ENCODE results near the gene CCDC160. TPM values are rescaled to one million over a fixed set of nuclear protein-coding genes. Genes with fewer than 3 reads are reported as not detected.

CCDC160 gene
- total and polyA plus RNA-seq, 2 of the 4 experiments (the other 2 are of a cell fraction): not detected

GRCh38 chrX:134255555-134255954 lies 18.6 kb downstream of the CCDC160 start:
- no peak for DNase-seq
- no peak overlapping the region for H3K27ac ChIP-seq (ENCODE audit: insufficient read depth, low read length)
- no peak overlapping the region for H2BK15ac ChIP-seq (ENCODE audit: low read depth, low read length)
- H3K4me1 ChIP-seq (ENCODE audit: control insufficient read depth, insufficient read depth, low read length): no peaks in the 10 kb centered on the region
- H3K36me3 ChIP-seq (ENCODE audit: control insufficient read depth, insufficient read depth, low read length): no peaks in the 10 kb centered on the region
- H3K79me1 ChIP-seq (ENCODE audit: low read depth in 1 of 2, low read length in 2 of 2): no peaks in the 10 kb centered on the region
- no peak overlapping the region for H3K18ac ChIP-seq (ENCODE audit: low read depth, low read length)
- no CpG with 5 or more reads among the region's 5 CpGs for WGBS, 2 experiments (ENCODE audit: extremely low coverage in 2 of 2, insufficient read length in 1 of 2)
- no peak overlapping the region for H2AK5ac ChIP-seq (ENCODE audit: low read depth, low read length)
- in situ Hi-C loops (cut with MboI; ENCODE audit: low sequenced_read_pairs): no loop called here
- H2BK5ac ChIP-seq (ENCODE audit: low read depth, low read length, poor library complexity, severe bottlenecking): no peak overlapping the region
- H3K23ac ChIP-seq (ENCODE audit: low read depth, low read length): no peak overlapping the region
- ChIA-PET CTCF (interaction anchor here (0.6 kb wide), 1 partner anchor 122 kb away, joined by 3 read pairs; no protein-coding TSS in a partner anchor), POLR2A (ENCODE audit: unreplicated experiment) (no interaction called here)
- H3K27me3 ChIP-seq (ENCODE audit: control insufficient read depth, insufficient read depth, low read length): peaks cover 3% of the 10 kb centered on the region; the same call in 1 of the 2 replicates
- no peaks in the 10 kb centered on the region for H3K9me1 ChIP-seq (ENCODE audit: insufficient read depth, low read length)
- H4K5ac ChIP-seq (ENCODE audit: low read depth, low read length): no peak overlapping the region
- no peak overlapping the region for H4K91ac ChIP-seq (ENCODE audit: insufficient read depth, low read depth, low read length)
- no peak overlapping the region for H3K56ac ChIP-seq (ENCODE audit: extremely low read depth, insufficient read depth, low read length)
- H2AFZ ChIP-seq (replicated peaks; ENCODE audit: low read length, poor library complexity): no peak overlapping the region
- no peak overlapping the region for H3K4me2 ChIP-seq (ENCODE audit: low read depth, low read length)
- no peak overlapping the region for H3K9ac ChIP-seq (ENCODE audit: low read depth, low read length)
- H4K20me1 ChIP-seq (ENCODE audit: insufficient read depth, low read length): no peaks in the 10 kb centered on the region
- no peak for ATAC-seq (ENCODE audit: low read depth)
- H2AK9ac ChIP-seq (replicated peaks; ENCODE audit: low read depth, low read length, poor library complexity): no peak overlapping the region
- intact Hi-C loops (cut with micrococcal nuclease): no loop called here
- H3K14ac ChIP-seq (replicated peaks; ENCODE audit: low read depth, low read length): no peak overlapping the region
- no peak overlapping the region for H2BK120ac ChIP-seq (ENCODE audit: low read depth, low read length)
- BruUV-seq (replicated peaks): no TSS peak
- dilution Hi-C loops (cut with HindIII; ENCODE audit: low sequenced_read_pairs, unreplicated experiment): no loop called here
- no peaks in the 10 kb centered on the region for H3K9me3 ChIP-seq (ENCODE audit: control insufficient read depth, insufficient read depth, low read length)
- H2BK20ac ChIP-seq (ENCODE audit: low read depth, low read length): no peak overlapping the region
- H4K8ac ChIP-seq (ENCODE audit: low read depth in 2 of 2, low read length in 2 of 2): no peak overlapping the region
- no peak overlapping the region for H3K4ac ChIP-seq (ENCODE audit: low read depth, low read length)
- H3K4me3 ChIP-seq (ENCODE audit: insufficient read depth, low read depth, low read length): no peak overlapping the region
- no peak for TF ChIP-seq RAD21 (IDR thresholded peaks at IDR 0.05; ENCODE audit: low read length)
- TF ChIP-seq CEBPB (IDR thresholded peaks at IDR 0.05; ENCODE audit: low read depth, low read length): no peak
- TF ChIP-seq USF2 (IDR thresholded peaks at IDR 0.05; ENCODE audit: low read depth, low read length): no peak
- no peak for TF ChIP-seq BHLHE40 (IDR thresholded peaks at IDR 0.05; ENCODE audit: low read depth, low read length)
- TF ChIP-seq MXI1 (IDR thresholded peaks at IDR 0.05; ENCODE audit: borderline replicate concordance, low read depth, low read length): no peak
- TF ChIP-seq NFE2L2 (IDR thresholded peaks at IDR 0.05; ENCODE audit: low read depth, low read length): no peak
- TF ChIP-seq RCOR1 (IDR thresholded peaks at IDR 0.05; ENCODE audit: insufficient replicate concordance, low read length): no peak
- TF ChIP-seq CHD1 (IDR thresholded peaks at IDR 0.05; ENCODE audit: low read depth, low read length): no peak
- no peak for TF ChIP-seq MAFK (IDR thresholded peaks at IDR 0.05; ENCODE audit: low read depth, low read length)
- no peak for TF ChIP-seq ELK1 (IDR thresholded peaks at IDR 0.05; ENCODE audit: borderline replicate concordance, low read depth, low read length)
- TF ChIP-seq POLR2A (IDR thresholded peaks at IDR 0.05; ENCODE audit: low read depth, low read length): no peak
- TF ChIP-seq MAZ (IDR thresholded peaks at IDR 0.05; ENCODE audit: borderline replicate concordance, low read depth, low read length): no peak
- no peak for TF ChIP-seq SMC3 (IDR thresholded peaks at IDR 0.05; ENCODE audit: low read depth, low read length)
- no peak for TF ChIP-seq RFX5 (IDR thresholded peaks at IDR 0.05; ENCODE audit: low read depth, low read length)
- no peak for TF ChIP-seq CTCF (conservative IDR thresholded peaks at IDR 0.05; ENCODE audit: low read depth, low read length)
- TF ChIP-seq FOS (IDR thresholded peaks at IDR 0.05; ENCODE audit: low read depth, low read length): no peak
